Loucy (cell line): ENCODE data around the gene EPB41L2.

ENCODE experiments used
- H2AFZ ChIP-seq: fragments of 200-600 bp; sonication (generic); 2 replicates; pipeline ENCODE4 v1.6.0; 2016; ENCODE audit warnings: antibody characterized with exemption, mild to moderate bottlenecking, low read length, moderate library complexity
- H3F3A ChIP-seq: fragments of 200-600 bp; 2 replicates; pipeline ENCODE4 v1.6.0; 2016; ENCODE audit warnings: antibody characterized with exemption, low read depth, mild to moderate bottlenecking
- H3K27me3 ChIP-seq: fragments of 200-600 bp; sonication (generic); 2 replicates; pipeline ENCODE4 v1.6.1; 2014; ENCODE audit warnings: low read length, mild to moderate bottlenecking; ENCODE audit not compliant: insufficient read depth, poor library complexity, severe bottlenecking
- H3K36me3 ChIP-seq: fragments of 200-600 bp; sonication (generic); 2 replicates; pipeline ENCODE4 v1.6.1; 2016; ENCODE audit warnings: low read length; ENCODE audit not compliant: insufficient read depth
- H3K4me1 ChIP-seq: fragments of 200-600 bp; sonication (generic); 2 replicates; pipeline ENCODE4 v1.5.1; 2014; ENCODE audit warnings: low read length, mild to moderate bottlenecking; ENCODE audit not compliant: insufficient read depth, poor library complexity, severe bottlenecking
- H3K4me2 ChIP-seq: fragments of 200-600 bp; sonication (generic); 2 replicates; pipeline ENCODE4 v1.6.0; 2014; ENCODE audit warnings: antibody characterized with exemption, low read length, low read depth, mild to moderate bottlenecking; ENCODE audit not compliant: poor library complexity, severe bottlenecking
- H3K4me3 ChIP-seq: fragments of 200-600 bp; sonication (generic); 2 replicates; pipeline ENCODE4 v1.5.1; 2014; ENCODE audit warnings: low read length, mild to moderate bottlenecking, mixed read lengths; ENCODE audit not compliant: poor library complexity, severe bottlenecking
- H3K79me2 ChIP-seq: fragments of 200-600 bp; sonication (generic); 2 replicates; pipeline ENCODE4 v1.6.1; 2014; ENCODE audit warnings: low read length; ENCODE audit not compliant: insufficient read depth
- H3K9ac ChIP-seq: fragments of 200-600 bp; sonication (generic); 2 replicates; pipeline ENCODE4 v1.6.0; 2014; ENCODE audit warnings: mild to moderate bottlenecking, low read depth, low read length, moderate library complexity; ENCODE audit not compliant: poor library complexity, severe bottlenecking
- H3K9me2 ChIP-seq: fragments of 200-600 bp; sonication (generic); replicated peaks from 2 replicates; pipeline ENCODE4 v1.6.1; 2016; ENCODE audit warnings: low read depth, low read length, mixed read lengths
- H3K9me3 ChIP-seq: fragments of 200-600 bp; sonication (generic); 2 replicates; pipeline ENCODE4 v1.6.1; 2014; ENCODE audit warnings: mild to moderate bottlenecking, antibody characterized with exemption, low read length, low read depth; ENCODE audit not compliant: insufficient read depth
- H4K20me1 ChIP-seq: fragments of 200-600 bp; sonication (generic); 2 replicates; pipeline ENCODE4 v1.6.0; 2014; ENCODE audit warnings: antibody characterized with exemption, low read length, mild to moderate bottlenecking; ENCODE audit not compliant: insufficient read depth, poor library complexity, severe bottlenecking
- CTCF ChIP-seq: fragments of 200-600 bp; sonication (generic); conservative IDR thresholded peaks from 2 replicates; pipeline ENCODE4 v1.5.1; 2014; ENCODE audit warnings: mild to moderate bottlenecking, antibody characterized with exemption, low read length
- EZH2phosphoT487 ChIP-seq: fragments of 200-600 bp; IDR thresholded peaks from 2 replicates; pipeline ENCODE4 v1.6.1; 2018; ENCODE audit warnings: antibody characterized with exemption, mild to moderate bottlenecking, moderate library complexity, borderline replicate concordance

The EPB41L2 gene

DNA sequence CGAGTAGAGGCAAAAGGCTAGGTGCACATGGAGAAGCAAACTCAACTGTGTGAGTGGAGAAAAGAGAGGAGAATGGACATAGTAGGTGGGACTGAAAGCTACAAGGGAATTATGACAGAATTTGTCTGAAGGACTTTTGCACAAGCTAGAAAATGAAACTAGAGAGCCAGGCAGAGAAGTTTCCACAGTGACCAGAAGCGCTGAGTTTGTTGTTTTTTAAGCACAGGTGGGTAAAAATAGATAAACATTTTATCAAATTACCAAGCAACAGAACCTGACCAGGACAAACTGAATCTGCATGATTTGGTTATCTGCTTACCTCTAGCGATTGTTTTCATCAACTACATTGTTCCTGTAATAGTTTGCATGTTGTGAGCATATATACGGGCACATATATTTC, 197.3 kb downstream of the EPB41L2 start:
- Histone ChIP-seq H3K9me2 (no peaks in the 10 kb centered on the region), H3K36me3 (peaks cover 42% of the 10 kb centered on the region; the same call in 1 of the 2 replicates), H2AFZ (no peak overlapping the region)

GRCh38 chr6:130864344-130864743, 198.7 kb downstream of the EPB41L2 start:
- no peak overlapping the region for H3K4me3 ChIP-seq
- H3K36me3 ChIP-seq, result peaks cover 33% of the 10 kb centered on the region; the same call in 1 of the 2 replicates
- H3K9me2 ChIP-seq, result no peaks in the 10 kb centered on the region
- no peaks in the 10 kb centered on the region for H3K9me3 ChIP-seq
- no peak overlapping the region for H3K9ac ChIP-seq
- no peaks in the 10 kb centered on the region for H3F3A ChIP-seq
- no peaks in the 10 kb centered on the region for H3K27me3 ChIP-seq
- H3K79me2 ChIP-seq, result no peaks in the 10 kb centered on the region
- H3K4me1 ChIP-seq, result no peaks in the 10 kb centered on the region
- H2AFZ ChIP-seq, result no peak overlapping the region
- no peaks in the 10 kb centered on the region for H4K20me1 ChIP-seq
- TF ChIP-seq EZH2phosphoT487, result no peak
- no peak for TF ChIP-seq CTCF
- H3K4me2 ChIP-seq, result no peak overlapping the region

More for the DNA sequence above, 197.3 kb downstream of the EPB41L2 start:
- no peak for TF ChIP-seq EZH2phosphoT487
- no peak for TF ChIP-seq CTCF
- Histone ChIP-seq H3F3A (no peaks in the 10 kb centered on the region), H3K79me2 (no peaks in the 10 kb centered on the region), H3K4me3 (no peak overlapping the region), H3K4me1 (no peaks in the 10 kb centered on the region), H3K9me3 (no peaks in the 10 kb centered on the region), H3K4me2 (no peak overlapping the region), H3K27me3 (no peaks in the 10 kb centered on the region), H3K9ac (no peak overlapping the region), H4K20me1 (no peaks in the 10 kb centered on the region)

- TF ChIP-seq EZH2phosphoT487 (no peak), CTCF (no peak)
- H3K36me3 ChIP-seq, result peaks cover 28% of the 10 kb centered on the region; the same call in 1 of the 2 replicates
Observed at GRCh38 chr6:130863415-130864230, 199.4 kb downstream of the EPB41L2 start.

More at GRCh38 chr6:130863415-130864230, 199.4 kb downstream of the EPB41L2 start:
- Histone ChIP-seq H3F3A (no peaks in the 10 kb centered on the region), H2AFZ (no peak overlapping the region), H3K4me3 (no peak overlapping the region), H3K27me3 (no peaks in the 10 kb centered on the region), H3K4me2 (no peak overlapping the region), H3K79me2 (no peaks in the 10 kb centered on the region), H3K9me2 (no peaks in the 10 kb centered on the region), H3K4me1 (no peaks in the 10 kb centered on the region), H3K9me3 (no peaks in the 10 kb centered on the region), H3K9ac (no peak overlapping the region), H4K20me1 (no peaks in the 10 kb centered on the region)
